HEK293T (cell line): ENCODE measurements around the gene TNS2.
"Not testable (repeated sequence)": the region's sequence is repeated elsewhere in the genome, so short reads cannot be mapped to it uniquely, and the experiment has no call there.

Experiments
- CTCF ChIA-PET: fragments of 350-600 bp; formaldehyde crosslinking; extraction: SDS; loops from one replicate; lab custom pipeline; 2021; ENCODE audit warnings: antibody characterized with exemption, inconsistent platforms; lab: Yijun Ruan, JAX
- POLR2A ChIA-PET: fragments of 350-600 bp; formaldehyde crosslinking; extraction: SDS; loops from one replicate; lab custom pipeline; 2020; ENCODE audit warnings: antibody characterized with exemption, inconsistent platforms; lab: Yijun Ruan, JAX
- DNase-seq: peaks from one replicate; pipeline ENCODE4 v3.0.0; 2012; ENCODE audit warnings: mixed read lengths; ENCODE audit errors: extremely low spot score
- ARNT ChIP-seq: fragments of 450-650 bp; IDR thresholded peaks from 2 replicates; pipeline ENCODE4 v1.6.1; 2017; ENCODE audit warnings: mild to moderate bottlenecking
- BHLHE40 ChIP-seq: fragments of 450-650 bp; IDR thresholded peaks from 2 replicates; pipeline ENCODE4 v1.6.1; 2016; ENCODE audit warnings: mild to moderate bottlenecking, moderate library complexity, borderline replicate concordance
- CTBP1 ChIP-seq: fragments of 450-650 bp; IDR thresholded peaks from 2 replicates; pipeline ENCODE4 v1.6.1; 2016; ENCODE audit warnings: borderline replicate concordance
- ELF4 ChIP-seq: fragments of 450-650 bp; IDR thresholded peaks from 2 replicates; pipeline ENCODE4 v1.6.1; 2017; ENCODE audit warnings: antibody characterized with exemption
- FOXA1 ChIP-seq: fragments of 450-650 bp; IDR thresholded peaks from 2 replicates; pipeline ENCODE4 v1.6.1; 2016; ENCODE audit warnings: mild to moderate bottlenecking
- FOXK2 ChIP-seq: fragments of 450-650 bp; IDR thresholded peaks from 2 replicates; pipeline ENCODE4 v1.6.1; 2016; ENCODE audit warnings: mild to moderate bottlenecking
- FOXM1 ChIP-seq: fragments of 450-650 bp; IDR thresholded peaks from 2 replicates; pipeline ENCODE4 v1.6.1; 2017; ENCODE audit warnings: mild to moderate bottlenecking, borderline replicate concordance
- HDGF ChIP-seq: fragments of 450-650 bp; IDR thresholded peaks from 2 replicates; pipeline ENCODE4 v1.6.1; 2017; ENCODE audit warnings: antibody characterized with exemption, borderline replicate concordance
- L3MBTL2 ChIP-seq: fragments of 450-650 bp; conservative IDR thresholded peaks from 2 replicates; pipeline ENCODE4 v1.6.1; 2016; ENCODE audit warnings: mild to moderate bottlenecking
- LEF1 ChIP-seq: fragments of 450-650 bp; IDR thresholded peaks from 2 replicates; pipeline ENCODE4 v1.6.1; 2017; ENCODE audit warnings: mild to moderate bottlenecking, borderline replicate concordance
- NFRKB ChIP-seq: fragments of 450-650 bp; IDR thresholded peaks from 2 replicates; pipeline ENCODE4 v1.6.1; 2016; ENCODE audit warnings: mild to moderate bottlenecking, moderate library complexity
- PKNOX1 ChIP-seq: fragments of 450-650 bp; IDR thresholded peaks from 2 replicates; pipeline ENCODE4 v1.6.1; 2016
- SP1 ChIP-seq: fragments of 450-650 bp; IDR thresholded peaks from 2 replicates; pipeline ENCODE4 v1.6.1; 2017
- SUZ12 ChIP-seq: fragments of 450-650 bp; IDR thresholded peaks from 2 replicates; pipeline ENCODE4 v1.6.1; 2016; ENCODE audit warnings: mild to moderate bottlenecking
- TARDBP ChIP-seq: fragments of 450-650 bp; IDR thresholded peaks from 2 replicates; pipeline ENCODE4 v1.6.1; 2016
- ZNF384 ChIP-seq: fragments of 450-650 bp; IDR thresholded peaks from 2 replicates; pipeline ENCODE4 v1.6.1; 2016

The TNS2 gene

GRCh38 chr12:53090105-53090504 lies 40.2 kb downstream of the TNS2 start:
- ChIA-PET POLR2A (interaction anchor here (1.1 to 1.3 kb wide), 2 partner anchors 10 to 11 kb away, joined by 3 to 9 read pairs; partner anchors contain the start of gene SPRYD3), CTCF (interaction anchor here (1.0 kb wide), 2 partner anchors 9 to 24 kb away, joined by 3 to 4 read pairs; no protein-coding TSS in a partner anchor)
- no peak for DNase-seq
- no peak for TF ChIP-seq ELF4
- no peak for TF ChIP-seq FOXM1
- no peak for TF ChIP-seq BHLHE40
- no peak for TF ChIP-seq SUZ12
- no peak for TF ChIP-seq PKNOX1
- no peak for TF ChIP-seq SP1
- no peak for TF ChIP-seq ZNF384
- no peak for TF ChIP-seq L3MBTL2
- no peak for TF ChIP-seq LEF1
- TF ChIP-seq FOXK2: no peak
- TF ChIP-seq HDGF: no peak
- no peak for TF ChIP-seq CTBP1
- TF ChIP-seq ARNT: no peak
- TF ChIP-seq FOXA1: no peak
- TF ChIP-seq NFRKB: no peak
- no peak for TF ChIP-seq TARDBP

DNA sequence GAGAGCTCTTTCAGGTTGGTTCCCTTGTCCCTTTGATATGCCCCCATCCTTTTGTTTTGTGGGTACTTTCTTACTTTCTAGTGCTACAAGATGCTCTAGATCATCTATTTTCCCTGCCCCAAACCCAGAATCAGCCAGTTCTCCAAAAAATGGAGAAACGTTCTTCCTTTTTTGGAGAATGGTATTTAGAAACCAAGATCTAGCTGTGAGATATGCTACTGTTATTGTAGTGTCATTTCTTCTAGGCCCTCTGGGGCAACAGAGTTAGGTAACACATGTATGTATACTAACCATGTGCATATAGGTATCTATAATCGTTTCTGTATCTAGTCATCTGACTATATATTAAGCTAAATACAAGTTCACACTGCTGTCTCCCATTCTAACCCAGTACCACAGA lies 40.7 kb downstream of the TNS2 start:
- CTCF ChIA-PET: interaction anchor here (1.0 kb wide), 2 partner anchors 10 to 25 kb away, joined by 3 to 4 read pairs; no protein-coding TSS in a partner anchor
- no peak for TF ChIP-seq HDGF
- DNase-seq: no peak
- POLR2A ChIA-PET: interaction anchor here (1.1 to 1.3 kb wide), 2 partner anchors 9 to 11 kb away, joined by 3 to 9 read pairs; partner anchors contain the start of gene SPRYD3

- ChIA-PET CTCF (interaction anchor here (1.1 kb wide), 1 partner anchor 26 kb away, joined by 3 read pairs; no protein-coding TSS in a partner anchor), POLR2A (interaction anchor here (1.2 kb wide), 1 partner anchor 12 kb away, joined by 7 read pairs; the partner anchor contains the start of gene SPRYD3)
- no peak for DNase-seq
- no peak for TF ChIP-seq LEF1
Observed at GRCh38 chr12:53091756-53092155, 41.9 kb downstream of the TNS2 start.

DNA sequence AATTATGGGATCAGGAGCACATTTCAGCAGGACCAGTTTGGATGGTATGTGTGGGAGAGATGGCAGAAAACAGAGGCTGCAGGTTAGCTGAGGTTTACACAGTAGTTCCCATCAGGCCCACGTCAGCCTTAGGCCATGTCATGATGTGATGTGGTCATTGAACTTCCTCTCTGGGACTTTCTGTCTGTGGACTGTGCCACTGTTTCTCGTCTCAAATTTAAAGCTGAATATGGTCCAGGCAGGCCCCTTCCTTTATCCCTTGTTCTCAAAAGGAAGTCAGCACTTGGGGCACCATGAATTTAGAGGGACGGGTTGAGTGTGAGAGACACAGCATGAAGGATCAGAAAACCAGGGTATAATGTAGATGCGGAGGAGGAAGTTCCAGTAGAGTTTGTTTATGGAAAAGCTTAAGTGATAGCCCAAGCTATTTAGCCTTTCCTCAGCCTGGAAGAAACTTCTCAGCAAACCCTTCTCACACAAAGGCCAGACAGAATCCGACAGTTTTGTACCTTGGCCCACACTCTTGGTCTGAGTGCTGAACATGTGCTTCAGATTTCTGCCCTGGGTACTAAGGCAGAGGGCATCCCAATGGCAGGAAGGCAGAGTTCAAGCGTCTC lies 44.0 kb downstream of the TNS2 start:
- POLR2A ChIA-PET: interaction anchor here (2.2 kb wide), 1 partner anchor 15 kb away, joined by 7 read pairs; the partner anchor contains the start of gene SPRYD3

GRCh38 chr12:53094394-53094787 lies 44.5 kb downstream of the TNS2 start:
- POLR2A ChIA-PET: interaction anchor here (2.2 kb wide), 1 partner anchor 15 kb away, joined by 7 read pairs; the partner anchor contains the start of gene SPRYD3
- no peak for DNase-seq
- CTCF ChIA-PET: no interaction called here
- TF ChIP-seq HDGF (no peak), FOXA1 (no peak), NFRKB (no peak), ZNF384 (no peak; the same call in 1 of the 2 replicates)

More for the DNA sequence above, 44.0 kb downstream of the TNS2 start:
- TF ChIP-seq HDGF: no peak
- TF ChIP-seq TARDBP: no peak
- no peak for TF ChIP-seq SP1
- no peak for TF ChIP-seq NFRKB
- TF ChIP-seq FOXA1: no peak
- TF ChIP-seq FOXK2: no peak
- no peak for TF ChIP-seq LEF1
- TF ChIP-seq FOXM1: no peak
- TF ChIP-seq ARNT: no peak
- no peak for TF ChIP-seq CTBP1
- TF ChIP-seq ZNF384: no peak
- TF ChIP-seq BHLHE40: no peak
- TF ChIP-seq PKNOX1: no peak
- no peak for TF ChIP-seq ELF4
- no peak for TF ChIP-seq SUZ12
- CTCF ChIA-PET: interaction anchor here (1.2 kb wide), 2 partner anchors 18 to 28 kb away, joined by 4 to 5 read pairs; no protein-coding TSS in a partner anchor
- no peak for DNase-seq

GRCh38 chr12:53094796-53095595 lies 45.1 kb downstream of the TNS2 start:
- CTCF ChIA-PET: interaction anchor here (1.0 kb wide), 1 partner anchor 29 kb away, joined by 5 read pairs; no protein-coding TSS in a partner anchor
- POLR2A ChIA-PET: interaction anchor here (1.1 to 2.2 kb wide), 2 partner anchors 16 kb away, joined by 3 to 7 read pairs; partner anchors contain the start of gene SPRYD3
- DNase-seq: not testable (repeated sequence)

GRCh38 chr12:53095596-53095895 lies 45.7 kb downstream of the TNS2 start:
- not testable (repeated sequence) for DNase-seq
- CTCF ChIA-PET: interaction anchor here (1.0 kb wide), 1 partner anchor 30 kb away, joined by 5 read pairs; no protein-coding TSS in a partner anchor
- POLR2A ChIA-PET: interaction anchor here (1.1 kb wide), 1 partner anchor 16 kb away, joined by 3 read pairs; the partner anchor contains the start of gene SPRYD3
